ENCODE measurements around the gene CTSW.

- TF ChIP-seq, protein P1, sequence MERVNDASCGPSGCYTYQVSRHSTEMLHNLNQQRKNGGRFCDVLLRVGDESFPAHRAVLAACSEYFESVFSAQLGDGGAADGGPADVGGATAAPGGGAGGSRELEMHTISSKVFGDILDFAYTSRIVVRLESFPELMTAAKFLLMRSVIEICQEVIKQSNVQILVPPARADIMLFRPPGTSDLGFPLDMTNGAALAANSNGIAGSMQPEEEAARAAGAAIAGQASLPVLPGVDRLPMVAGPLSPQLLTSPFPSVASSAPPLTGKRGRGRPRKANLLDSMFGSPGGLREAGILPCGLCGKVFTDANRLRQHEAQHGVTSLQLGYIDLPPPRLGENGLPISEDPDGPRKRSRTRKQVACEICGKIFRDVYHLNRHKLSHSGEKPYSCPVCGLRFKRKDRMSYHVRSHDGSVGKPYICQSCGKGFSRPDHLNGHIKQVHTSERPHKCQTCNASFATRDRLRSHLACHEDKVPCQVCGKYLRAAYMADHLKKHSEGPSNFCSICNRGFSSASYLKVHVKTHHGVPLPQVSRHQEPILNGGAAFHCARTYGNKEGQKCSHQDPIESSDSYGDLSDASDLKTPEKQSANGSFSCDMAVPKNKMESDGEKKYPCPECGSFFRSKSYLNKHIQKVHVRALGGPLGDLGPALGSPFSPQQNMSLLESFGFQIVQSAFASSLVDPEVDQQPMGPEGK (CRISPR knock-in tag; IDR thresholded peaks at IDR 0.05; ENCODE audit: borderline replicate concordance): peak; percentile 63; the same call in 1 of the 2 replicates
- TF ChIP-seq ARNTL (CRISPR knock-in tag; IDR thresholded peaks at IDR 0.05; ENCODE audit: borderline replicate concordance, low read depth) (no peak), TOX (CRISPR knock-in tag; IDR thresholded peaks at IDR 0.05; ENCODE audit: borderline replicate concordance) (no peak), RARB (CRISPR knock-in tag; IDR thresholded peaks at IDR 0.05) (no peak), ZC3H10 (CRISPR knock-in tag; IDR thresholded peaks at IDR 0.05) (no peak), ZNF565 (CRISPR knock-in tag; conservative IDR thresholded peaks at IDR 0.05; ENCODE audit: low read depth) (no peak)
Measured at GRCh38 chr11:65899356-65900124, 19.9 kb downstream of the CTSW start.

Measured in SK-N-SH treated with all-trans-retinoic acid at 6 μM for 48 hours (cell line).